B cell (primary cell): ENCODE data around the gene OPHN1. TPM values are rescaled to one million over a fixed set of nuclear protein-coding genes. Genes with fewer than 3 reads are reported as not detected.

Source experiments
- ATAC-seq: fragments of 200-7000 bp; cut with Tn5 transposase; one replicate; pipeline ENCODE4 v1.10.0; 2021; ENCODE audit warnings: low read depth, mild to moderate bottlenecking, moderate number of reproducible peaks, moderate library complexity
- CTCF ChIA-PET: fragments of 350-600 bp; sonication (Branson Sonifier 250); formaldehyde crosslinking; loops from one replicate; lab custom pipeline; 2021; ENCODE audit warnings: antibody characterized with exemption, inconsistent platforms; lab: Charles Lee
- POLR2A ChIA-PET: fragments of 350-600 bp; sonication (Branson Sonifier 250); formaldehyde crosslinking; loops from one replicate; lab custom pipeline; 2021; ENCODE audit warnings: antibody characterized with exemption; lab: Charles Lee
- DNase-seq: peaks from one replicate; pipeline ENCODE4 v3.0.0; 2013
- H2AFZ ChIP-seq: 2 replicates; pipeline ENCODE4 v1.6.1; 2012; ENCODE audit warnings: mild to moderate bottlenecking, low read depth, low read length; ENCODE audit not compliant: insufficient read depth, poor library complexity, severe bottlenecking
- H3K27ac ChIP-seq, 2 donors: 1 replicate in 1 of 2; 2 replicates in 1 of 2; pipeline ENCODE4 v1.5.1; 2012 to 2013; ENCODE audit warnings: low read length in 2 of 2, mild to moderate bottlenecking in 2 of 2, moderate library complexity in 1 of 2
- H3K27me3 ChIP-seq, 4 experiments: fragments of 200-600 bp in 1 of 4; sonication (generic) in 1 of 4; replicated peaks in 1 of 4; 1 replicate in 2 of 4; 2 replicates in 2 of 4; pipeline versions ENCODE4 v1.6.1 to v1.7.0; 2013 to 2016; ENCODE audit warnings: low read length in 3 of 4, mild to moderate bottlenecking in 2 of 4, mixed read lengths in 1 of 4, moderate library complexity in 1 of 4; ENCODE audit not compliant: insufficient read depth in 4 of 4, control insufficient read depth in 3 of 4; ENCODE audit errors: control extremely low read depth in 1 of 4
- H3K36me3 ChIP-seq, 2 experiments: replicated peaks in 1 of 2; 1 replicate in 1 of 2; 2 replicates in 1 of 2; pipeline versions ENCODE4 v1.6.1 to v1.7.1; 2013; ENCODE audit warnings: low read length in 1 of 2; ENCODE audit not compliant: insufficient read depth in 2 of 2, control insufficient read depth in 1 of 2; ENCODE audit errors: control extremely low read depth in 1 of 2, extremely low read depth in 1 of 2
- H3K4me1 ChIP-seq, 2 donors: fragments of 200-600 bp in 1 of 2; sonication (generic) in 1 of 2; 1 replicate in 1 of 2; 2 replicates in 1 of 2; pipeline versions ENCODE4 v1.5.1 to v1.6.1; 2013 to 2017; ENCODE audit warnings: low read length in 2 of 2; ENCODE audit not compliant: control insufficient read depth in 2 of 2, insufficient read depth in 2 of 2
- H3K4me2 ChIP-seq: replicated peaks from 2 replicates; pipeline ENCODE3; 2012; ENCODE audit warnings: mild to moderate bottlenecking, low read depth, low read length; ENCODE audit not compliant: poor library complexity, severe bottlenecking
- H3K4me3 ChIP-seq, 5 experiments: fragments of 200-600 bp in 1 of 5; sonication (generic) in 1 of 5; 1 replicate in 3 of 5; 2 replicates in 2 of 5; pipeline versions ENCODE4 v1.5.1 to v1.7.0; 2011 to 2016; ENCODE audit warnings: low read length in 4 of 5, mild to moderate bottlenecking in 4 of 5, low read depth in 2 of 5, control low read depth in 1 of 5, moderate library complexity in 1 of 5; ENCODE audit not compliant: insufficient read depth in 1 of 5; ENCODE audit errors: control extremely low read depth in 1 of 5, extremely low read depth in 1 of 5
- H3K79me2 ChIP-seq: fragments of 200-600 bp; sonication (generic); one replicate; pipeline ENCODE4 v1.6.0; 2016; ENCODE audit warnings: low read length; ENCODE audit not compliant: control insufficient read depth, insufficient read depth
- H3K9ac ChIP-seq: fragments of 200-600 bp; sonication (generic); 2 replicates; pipeline ENCODE4 v1.6.1; 2017; ENCODE audit warnings: mild to moderate bottlenecking, low read length, moderate library complexity
- H3K9me3 ChIP-seq, 3 donors: one replicate each; pipeline versions ENCODE4 v1.6.1 to v1.7.1; 2013; ENCODE audit warnings: low read length in 2 of 3; ENCODE audit not compliant: control insufficient read depth in 2 of 3, insufficient read depth in 1 of 3; ENCODE audit errors: control extremely low read depth in 1 of 3
- H4K20me1 ChIP-seq: 2 replicates; pipeline ENCODE4 v1.6.0; 2012; ENCODE audit warnings: mild to moderate bottlenecking, low read length; ENCODE audit not compliant: insufficient read depth, control insufficient read depth, poor library complexity, severe bottlenecking
- H3K27ac Mint-ChIP-seq: one replicate; pipeline ENCODE4 v1.8.0; 2021; ENCODE audit warnings: mixed read lengths
- H3K27me3 Mint-ChIP-seq: one replicate; pipeline ENCODE4 v1.8.0; 2021; ENCODE audit warnings: mixed read lengths
- H3K4me1 Mint-ChIP-seq: one replicate; pipeline ENCODE4 v1.8.0; 2021; ENCODE audit warnings: mixed read lengths
- H3K4me3 Mint-ChIP-seq: one replicate; pipeline ENCODE4 v1.8.0; 2021; ENCODE audit warnings: mixed read lengths
- H3K9me3 Mint-ChIP-seq: one replicate; pipeline ENCODE4 v1.8.0; 2022; ENCODE audit warnings: mixed read lengths; ENCODE audit not compliant: insufficient read depth
- CTCF ChIP-seq: fragments of 200-600 bp; IDR thresholded peaks from one replicate; pipeline ENCODE4 v1.8.0; 2022; ENCODE audit warnings: antibody characterized with exemption, mild to moderate bottlenecking
- EZH2 ChIP-seq: IDR thresholded peaks from 2 replicates; pipeline ENCODE4 v1.6.1; 2012; ENCODE audit warnings: borderline replicate concordance, low read depth, mild to moderate bottlenecking, moderate library complexity, low read length; ENCODE audit not compliant: insufficient read depth, poor library complexity, severe bottlenecking
- WGBS: methylation state at CpG from one replicate; pipeline ENCODE4 v1.1.5; 2013; ENCODE audit warnings: missing lambda C conversion rate; ENCODE audit not compliant: insufficient coverage; 5-methylcytosine and 5-hydroxymethylcytosine counted together
- intact Hi-C: fragments of 100-400 bp; cut with micrococcal nuclease; formaldehyde crosslinking; loops from one replicate; pipeline ENCODE4 v1.10.0; 2022
- polyA plus RNA-seq: library from polyadenylated mRNA; depleted of rRNA; stranded (reverse); fragments of >200 nt; gene quantifications from 2 replicates; pipeline ENCODE4 v1.2.3, GENCODE V29; 2012
- total RNA-seq, 2 donors: library from RNA; stranded (reverse); fragments of 120-200 nt in 1 of 2; gene quantifications; 1 replicate in 1 of 2; 2 replicates in 1 of 2; pipeline versions ENCODE4 v1.2.3 to v1.2.4, GENCODE V29; 2013 to 2022

OPHN1 gene
- total and polyA plus RNA-seq, 2 donors (not counting 1 experiment from before 2014, with no cell fraction given), result 0.03 to 0.17 TPM

- DNase-seq (no peak), ATAC-seq (no peak)
- Mint-ChIP-seq H3K4me1 (no peaks in the 10 kb centered on the region), H3K27me3 (no peaks in the 10 kb centered on the region), H3K27ac (no peak overlapping the region), H3K4me3 (no peak overlapping the region), H3K9me3 (no peaks in the 10 kb centered on the region)
- Histone ChIP-seq H3K9ac (no peak overlapping the region), H3K9me3 (no peaks in the 10 kb centered on the region), H2AFZ (no peak overlapping the region), H4K20me1 (no peaks in the 10 kb centered on the region), H3K36me3 (no peaks in the 10 kb centered on the region), H3K79me2 (no peaks in the 10 kb centered on the region), H3K27ac (no peak overlapping the region), H3K4me2 (no peak overlapping the region), H3K4me3 (no peak overlapping the region), H3K27me3 (no peaks in the 10 kb centered on the region), H3K4me1 (no peaks in the 10 kb centered on the region)
- TF ChIP-seq CTCF (no peak), EZH2 (no peak)
- ChIA-PET POLR2A (no interaction called here), CTCF (no interaction called here)
- no CpG with 5 or more reads among the region's 1 CpG for WGBS
- intact Hi-C loops, result no loop called here
Measured at GRCh38 chrX:68204521-68205038, 228.7 kb downstream of the OPHN1 start.

- DNase-seq, result no peak
- no peak overlapping the region for H2AFZ ChIP-seq
- H3K9me3 ChIP-seq, result no peaks in the 10 kb centered on the region
- no peak overlapping the region for H3K27ac ChIP-seq
- ChIA-PET CTCF (no interaction called here), POLR2A (no interaction called here)
- 100% methylated on average over 1 of the region's 2 CpGs for WGBS
- H3K4me1 ChIP-seq, result no peaks in the 10 kb centered on the region
- H4K20me1 ChIP-seq, result no peaks in the 10 kb centered on the region
- no peak for ATAC-seq
- no peak overlapping the region for H3K9ac ChIP-seq
- no peaks in the 10 kb centered on the region for H3K36me3 ChIP-seq
- no peak for TF ChIP-seq CTCF
- no peak for TF ChIP-seq EZH2
- H3K4me3 ChIP-seq, result no peak overlapping the region
- no peaks in the 10 kb centered on the region for H3K4me1 Mint-ChIP-seq
- intact Hi-C loops, result no loop called here
- H3K27ac Mint-ChIP-seq, result no peak overlapping the region
- no peak overlapping the region for H3K4me2 ChIP-seq
- no peaks in the 10 kb centered on the region for H3K9me3 Mint-ChIP-seq
- no peak overlapping the region for H3K4me3 Mint-ChIP-seq
- H3K27me3 Mint-ChIP-seq, result no peaks in the 10 kb centered on the region
- no peaks in the 10 kb centered on the region for H3K27me3 ChIP-seq
- H3K79me2 ChIP-seq, result no peaks in the 10 kb centered on the region
Measured at GRCh38 chrX:68203646-68204045, 229.6 kb downstream of the OPHN1 start.
